OCI-LY1 (cell line): ENCODE data around the gene SERPINB5.

Experiments
- H2AFZ ChIP-seq: fragments of 200-600 bp; sonication (generic), shearing (Covaris generic); 2 replicates; pipeline ENCODE4 v1.6.0; 2014; ENCODE audit warnings: antibody characterized with exemption, mild to moderate bottlenecking, low read length
- H3F3A ChIP-seq: fragments of 200-600 bp; sonication (generic), shearing (Covaris generic); 2 replicates; pipeline ENCODE4 v1.6.0; 2014; ENCODE audit warnings: mild to moderate bottlenecking, antibody characterized with exemption, low read length, moderate library complexity; ENCODE audit not compliant: insufficient read depth
- H3K27ac ChIP-seq: fragments of 200-600 bp; sonication (generic); 2 replicates; pipeline ENCODE4 v1.5.1; 2014; ENCODE audit warnings: low read length, mixed run types, mild to moderate bottlenecking, low read depth; ENCODE audit not compliant: poor library complexity, severe bottlenecking
- H3K27me3 ChIP-seq: fragments of 200-600 bp; sonication (generic); 2 replicates; pipeline ENCODE4 v1.6.0; 2014; ENCODE audit warnings: antibody characterized with exemption, mild to moderate bottlenecking, low read length, moderate library complexity; ENCODE audit not compliant: insufficient read depth
- H3K36me3 ChIP-seq: fragments of 200-600 bp; sonication (generic); 2 replicates; pipeline ENCODE4 v1.6.1; 2014; ENCODE audit warnings: mild to moderate bottlenecking, antibody characterized with exemption, low read length, moderate library complexity, mixed read lengths; ENCODE audit not compliant: insufficient read depth
- H3K4me1 ChIP-seq: fragments of 200-600 bp; sonication (generic); 2 replicates; pipeline ENCODE4 v1.5.1; 2014; ENCODE audit warnings: mild to moderate bottlenecking, low read length, moderate library complexity; ENCODE audit not compliant: insufficient read depth, severe bottlenecking
- H3K4me2 ChIP-seq: fragments of 200-600 bp; sonication (generic), shearing (Covaris generic); 2 replicates; pipeline ENCODE4 v1.6.1; 2014; ENCODE audit warnings: low read length
- H3K4me3 ChIP-seq: fragments of 200-600 bp; sonication (generic); 2 replicates; pipeline ENCODE4 v1.5.1; 2014; ENCODE audit warnings: low read length, low read depth, mild to moderate bottlenecking, mixed read lengths; ENCODE audit not compliant: poor library complexity, severe bottlenecking
- H3K79me2 ChIP-seq: fragments of 200-600 bp; shearing (Covaris generic); 2 replicates; pipeline ENCODE4 v1.6.1; 2016; ENCODE audit warnings: mixed run types, low read length, mixed read lengths; ENCODE audit not compliant: insufficient read depth
- H3K9ac ChIP-seq: fragments of 200-600 bp; sonication (generic), shearing (Covaris generic); 2 replicates; pipeline ENCODE4 v1.6.1; 2014; ENCODE audit warnings: mild to moderate bottlenecking, low read length, mixed read lengths
- H3K9me2 ChIP-seq: fragments of 200-600 bp; sonication (generic), shearing (Covaris generic); 2 replicates; pipeline ENCODE4 v1.6.1; 2014; ENCODE audit warnings: low read depth, mild to moderate bottlenecking, low read length, mixed read lengths
- H3K9me3 ChIP-seq: fragments of 200-600 bp; shearing (Covaris generic); 2 replicates; pipeline ENCODE4 v1.6.1; 2014; ENCODE audit warnings: low read length, mixed read lengths
- H4K20me1 ChIP-seq: fragments of 200-600 bp; sonication (generic), shearing (Covaris generic); 2 replicates; pipeline ENCODE4 v1.6.0; 2016; ENCODE audit warnings: mild to moderate bottlenecking, low read length; ENCODE audit not compliant: insufficient read depth
- EZH2 ChIP-seq: fragments of 200-600 bp; sonication (generic), shearing (Covaris generic); IDR thresholded peaks from 2 replicates; pipeline ENCODE4 v1.8.0; 2017; ENCODE audit warnings: borderline replicate concordance, mixed run types, mild to moderate bottlenecking, antibody characterized with exemption, low read length, moderate library complexity, mixed read lengths
- TF ChIP-seq, protein P1 (sequence below): fragments of 200-600 bp; sonication (generic), shearing (Covaris generic); IDR thresholded peaks from 2 replicates; pipeline ENCODE4 v1.5.1; 2017; ENCODE audit warnings: mild to moderate bottlenecking, antibody characterized with exemption, low read length, moderate library complexity, mixed read lengths

Gene SERPINB5

DNA sequence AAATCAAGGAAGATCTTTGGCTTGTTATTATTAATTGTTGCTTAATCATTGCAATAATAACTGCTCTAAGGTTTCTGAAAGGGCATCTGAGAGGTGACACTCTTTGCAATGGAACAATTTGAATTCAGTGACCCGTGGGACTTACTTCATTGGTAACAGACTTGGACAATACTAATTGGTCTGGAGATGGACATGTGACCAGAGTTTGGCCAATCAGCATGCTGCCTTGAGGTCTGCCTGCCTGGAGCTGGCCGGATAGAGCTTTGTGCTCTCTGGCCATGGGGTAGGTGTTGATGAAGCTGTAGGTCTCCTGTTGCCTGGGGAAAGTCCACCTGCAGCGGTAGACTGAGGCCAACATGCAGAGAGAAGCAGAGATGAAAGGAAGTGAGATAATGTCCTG is 30.5 kb upstream of the SERPINB5 start:
- H4K20me1 ChIP-seq: no peaks in the 10 kb centered on the region
- H3K27ac ChIP-seq: no peak overlapping the region
- no peak overlapping the region for H3K4me2 ChIP-seq
- H3K4me1 ChIP-seq: peaks cover 8% of the 10 kb centered on the region
- H3K9me3 ChIP-seq: no peaks in the 10 kb centered on the region
- H3K79me2 ChIP-seq: no peaks in the 10 kb centered on the region
- no peaks in the 10 kb centered on the region for H3K36me3 ChIP-seq
- TF ChIP-seq EZH2: no peak
- TF ChIP-seq, protein P1, sequence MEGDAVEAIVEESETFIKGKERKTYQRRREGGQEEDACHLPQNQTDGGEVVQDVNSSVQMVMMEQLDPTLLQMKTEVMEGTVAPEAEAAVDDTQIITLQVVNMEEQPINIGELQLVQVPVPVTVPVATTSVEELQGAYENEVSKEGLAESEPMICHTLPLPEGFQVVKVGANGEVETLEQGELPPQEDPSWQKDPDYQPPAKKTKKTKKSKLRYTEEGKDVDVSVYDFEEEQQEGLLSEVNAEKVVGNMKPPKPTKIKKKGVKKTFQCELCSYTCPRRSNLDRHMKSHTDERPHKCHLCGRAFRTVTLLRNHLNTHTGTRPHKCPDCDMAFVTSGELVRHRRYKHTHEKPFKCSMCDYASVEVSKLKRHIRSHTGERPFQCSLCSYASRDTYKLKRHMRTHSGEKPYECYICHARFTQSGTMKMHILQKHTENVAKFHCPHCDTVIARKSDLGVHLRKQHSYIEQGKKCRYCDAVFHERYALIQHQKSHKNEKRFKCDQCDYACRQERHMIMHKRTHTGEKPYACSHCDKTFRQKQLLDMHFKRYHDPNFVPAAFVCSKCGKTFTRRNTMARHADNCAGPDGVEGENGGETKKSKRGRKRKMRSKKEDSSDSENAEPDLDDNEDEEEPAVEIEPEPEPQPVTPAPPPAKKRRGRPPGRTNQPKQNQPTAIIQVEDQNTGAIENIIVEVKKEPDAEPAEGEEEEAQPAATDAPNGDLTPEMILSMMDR: no peak
- no peaks in the 10 kb centered on the region for H3K27me3 ChIP-seq
- no peaks in the 10 kb centered on the region for H3K9me2 ChIP-seq
- no peak overlapping the region for H3K4me3 ChIP-seq
- H2AFZ ChIP-seq: no peak overlapping the region
- H3F3A ChIP-seq: no peaks in the 10 kb centered on the region
- no peak overlapping the region for H3K9ac ChIP-seq

DNA sequence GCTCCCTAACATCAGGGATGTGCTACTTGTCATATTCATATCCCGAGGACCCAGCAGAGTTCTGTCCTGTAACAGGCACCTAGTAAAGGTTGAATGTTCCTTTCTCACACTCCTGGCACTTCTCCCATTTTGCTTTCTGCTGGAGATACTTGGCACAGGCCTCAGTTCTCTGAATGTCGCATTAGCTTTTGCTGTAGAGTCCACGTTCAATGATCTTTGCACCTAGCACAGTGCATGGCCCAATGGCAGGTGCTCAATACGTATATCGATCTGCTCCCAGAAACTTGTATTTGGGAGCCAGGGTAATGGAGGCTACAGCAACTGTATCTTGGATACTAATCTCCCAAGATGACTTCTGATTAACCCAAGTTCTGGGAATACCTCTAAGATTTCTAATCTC is 29.7 kb upstream of the SERPINB5 start:
- H3F3A ChIP-seq: no peaks in the 10 kb centered on the region
- no peaks in the 10 kb centered on the region for H3K79me2 ChIP-seq
- H3K9ac ChIP-seq: no peak overlapping the region
- TF ChIP-seq, protein P1: no peak
- no peak for TF ChIP-seq EZH2
- H3K4me3 ChIP-seq: no peak overlapping the region
- no peak overlapping the region for H2AFZ ChIP-seq
- H3K9me3 ChIP-seq: no peaks in the 10 kb centered on the region
- no peak overlapping the region for H3K27ac ChIP-seq
- H4K20me1 ChIP-seq: no peaks in the 10 kb centered on the region
- H3K36me3 ChIP-seq: no peaks in the 10 kb centered on the region
- H3K4me2 ChIP-seq: no peak overlapping the region
- H3K4me1 ChIP-seq: peaks cover 8% of the 10 kb centered on the region
- H3K9me2 ChIP-seq: no peaks in the 10 kb centered on the region
- H3K27me3 ChIP-seq: no peaks in the 10 kb centered on the region

DNA sequence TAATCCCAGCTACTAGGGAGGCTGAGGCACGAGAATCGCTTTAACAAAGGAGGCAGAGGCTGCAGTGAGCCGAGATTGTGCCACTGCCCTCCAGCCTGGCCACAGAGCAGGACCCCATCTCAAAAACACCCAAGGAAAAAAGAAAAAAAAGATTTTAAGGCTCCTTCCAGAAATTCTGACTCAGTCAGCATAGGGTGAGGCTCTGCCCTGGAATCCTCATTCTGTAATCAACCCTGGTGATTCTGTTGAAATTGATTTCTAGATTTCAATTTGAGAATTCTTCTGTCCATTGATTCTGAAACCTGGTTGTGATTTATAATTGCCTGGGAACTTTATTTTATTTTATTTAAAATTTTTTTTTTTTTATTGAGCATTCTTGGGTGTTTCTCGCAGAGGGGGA is 27.3 kb upstream of the SERPINB5 start:
- Histone ChIP-seq H3K79me2 (no peaks in the 10 kb centered on the region), H4K20me1 (no peaks in the 10 kb centered on the region), H2AFZ (no peak overlapping the region), H3K4me2 (no peak overlapping the region), H3K9me3 (no peaks in the 10 kb centered on the region), H3F3A (no peaks in the 10 kb centered on the region), H3K36me3 (no peaks in the 10 kb centered on the region), H3K9me2 (no peaks in the 10 kb centered on the region), H3K4me3 (no peak overlapping the region), H3K27ac (no peak overlapping the region), H3K4me1 (peaks cover 6% of the 10 kb centered on the region), H3K9ac (no peak overlapping the region), H3K27me3 (no peaks in the 10 kb centered on the region)
- no peak for TF ChIP-seq EZH2
- TF ChIP-seq, protein P1: no peak
